PC-9 (cell line): ENCODE measurements around the gene LTA. TPM values are rescaled to one million over a fixed set of nuclear protein-coding genes. Genes with fewer than 3 reads are reported as not detected.
A peak's percentile ranks its signal among the peaks of the same experiment; 100 is the strongest.

ENCODE experiments used
- BruUV-seq: library from RNA; stranded (reverse); fragments of 400-500 nt; replicated peaks from 2 replicates; lab custom pipeline; 2021; lab: Mats Ljungman, UMichigan
- CTCF ChIA-PET: fragments of 300-600 bp; sonication (Branson Sonifier 250); formaldehyde crosslinking; loops from one replicate; lab custom pipeline; 2022; ENCODE audit warnings: antibody characterized with exemption; lab: Charles Lee
- POLR2A ChIA-PET: fragments of 300-600 bp; sonication (Branson Sonifier 250); formaldehyde crosslinking; loops from one replicate; lab custom pipeline; 2022; ENCODE audit warnings: antibody characterized with exemption; ENCODE audit not compliant: unreplicated experiment; lab: Charles Lee
- DNase-seq, 2 experiments: peaks; one replicate each; pipeline versions ENCODE4 v3.0.0 to v3.0.0-alpha.2; 2015 to 2022; ENCODE audit warnings: mixed read lengths in 1 of 2
- H2AFZ ChIP-seq: fragments of 200-600 bp; sonication (generic); 2 replicates; pipeline ENCODE4 v1.8.1; 2017; ENCODE audit warnings: antibody characterized with exemption
- H3F3A ChIP-seq: fragments of 200-600 bp; sonication (generic); 2 replicates; pipeline ENCODE4 v1.8.1; 2017; ENCODE audit warnings: antibody characterized with exemption, mild to moderate bottlenecking, low read depth; ENCODE audit not compliant: insufficient read depth
- H3K27ac ChIP-seq: fragments of 200-600 bp; sonication (generic); 2 replicates; pipeline ENCODE4 v1.6.1; 2016; ENCODE audit warnings: mixed run types
- H3K27me3 ChIP-seq: fragments of 200-600 bp; sonication (generic); 2 replicates; pipeline ENCODE4 v1.6.1; 2016; ENCODE audit warnings: low read depth, mixed run types; ENCODE audit not compliant: insufficient read depth
- H3K36me3 ChIP-seq: fragments of 200-600 bp; sonication (generic); 2 replicates; pipeline ENCODE4 v1.6.1; 2016; ENCODE audit warnings: low read depth, mixed run types
- H3K4me1 ChIP-seq: fragments of 200-600 bp; sonication (generic); replicated peaks from 2 replicates; pipeline ENCODE4 v1.6.1; 2016; ENCODE audit warnings: mixed run types; ENCODE audit not compliant: insufficient read depth
- H3K4me2 ChIP-seq: fragments of 200-600 bp; sonication (generic); 2 replicates; pipeline ENCODE4 v1.6.1; 2017; ENCODE audit warnings: mixed run types
- H3K4me3 ChIP-seq: fragments of 200-600 bp; sonication (generic); 2 replicates; pipeline ENCODE4 v1.6.1; 2016; ENCODE audit warnings: mixed run types
- H3K79me2 ChIP-seq: fragments of 200-600 bp; sonication (generic); 2 replicates; pipeline ENCODE4 v1.6.1; 2017; ENCODE audit warnings: low read depth, mixed run types
- H3K9me2 ChIP-seq: fragments of 200-600 bp; sonication (generic); 2 replicates; pipeline ENCODE4 v1.8.1; 2017; ENCODE audit warnings: mild to moderate bottlenecking; ENCODE audit not compliant: insufficient read depth
- H3K9me3 ChIP-seq: fragments of 200-600 bp; sonication (generic); 2 replicates; pipeline ENCODE4 v1.8.1; 2016; ENCODE audit warnings: low read depth; ENCODE audit not compliant: insufficient read depth
- H4K20me1 ChIP-seq: fragments of 200-600 bp; sonication (generic); 2 replicates; pipeline ENCODE4 v1.8.1; 2017; ENCODE audit not compliant: insufficient read depth
- CTCF ChIP-seq: fragments of 200-600 bp; sonication (generic); conservative IDR thresholded peaks from 2 replicates; pipeline ENCODE4 v1.6.1; 2017; ENCODE audit warnings: mixed run types, antibody characterized with exemption, mild to moderate bottlenecking, moderate library complexity
- EZH2 ChIP-seq: fragments of 200-600 bp; sonication (generic); IDR thresholded peaks from 2 replicates; pipeline ENCODE4 v1.8.0; 2017; ENCODE audit warnings: antibody characterized with exemption, low read depth
- intact Hi-C: fragments of 100-400 bp; cut with micrococcal nuclease; formaldehyde crosslinking; loops from one replicate; pipeline ENCODE4 v1.10.0; 2022; ENCODE audit not compliant: unreplicated experiment
- total RNA-seq: library from RNA; stranded (reverse); gene quantifications from 2 replicates; pipeline ENCODE4 v1.2.3, GENCODE V29; 2021

LTA gene
- total RNA-seq, 1 experiment from 2014 or later: not detected

- no peaks in the 10 kb centered on the region for H3K79me2 ChIP-seq
- no peaks in the 10 kb centered on the region for H3K9me2 ChIP-seq
- H3K27me3 ChIP-seq: no peaks in the 10 kb centered on the region
- CTCF ChIA-PET: no interaction called here
- no peaks in the 10 kb centered on the region for H3K9me3 ChIP-seq
- no peak for DNase-seq
- no peak overlapping the region for H3K4me3 ChIP-seq
- 0 out of 2 replicates have a peak overlapping the region, but pooled peaks have one; percentile 33 for H3K27ac ChIP-seq
- intact Hi-C loops: loop anchor here (1.0 kb wide), 1 partner anchor 21 kb away; no protein-coding TSS in a partner anchor
- H4K20me1 ChIP-seq: no peaks in the 10 kb centered on the region
- H3F3A ChIP-seq: peaks cover 9% of the 10 kb centered on the region; the same call in 1 of the 2 replicates
- H3K4me2 ChIP-seq: peak overlapping the region; percentile 42; the same call in 1 of the 2 replicates
- POLR2A ChIA-PET: interaction anchor here (0.5 to 0.6 kb wide), 3 partner anchors 60 to 1753 kb away, joined by 9 to 16 read pairs (median 14); partner anchors contain the start of gene PRRC2A
- TF ChIP-seq EZH2: no peak
- no peak for TF ChIP-seq CTCF
- no peak overlapping the region for H2AFZ ChIP-seq
- H3K36me3 ChIP-seq: no peaks in the 10 kb centered on the region
- H3K4me1 ChIP-seq: peaks cover 15% of the 10 kb centered on the region
- BruUV-seq: no TSS peak
These were observed 11.4 kb upstream of the LTA start for GRCh38 chr6:31560697-31561058.

- H3K27me3 ChIP-seq: no peaks in the 10 kb centered on the region
- TF ChIP-seq EZH2 (no peak), CTCF (no peak)
- no peaks in the 10 kb centered on the region for H3K4me1 ChIP-seq
- BruUV-seq: no TSS peak
- no peak overlapping the region for H2AFZ ChIP-seq
- H3K36me3 ChIP-seq: no peaks in the 10 kb centered on the region
- no peak for DNase-seq
- intact Hi-C loops: no loop called here
- ChIA-PET CTCF (no interaction called here), POLR2A (interaction anchor here (0.6 kb wide), 1 partner anchor 260 kb away, joined by 3 read pairs; no protein-coding TSS in a partner anchor)
- no peak overlapping the region for H3K27ac ChIP-seq
- no peaks in the 10 kb centered on the region for H4K20me1 ChIP-seq
- H3K9me3 ChIP-seq: no peaks in the 10 kb centered on the region
- no peak overlapping the region for H3K4me2 ChIP-seq
- no peaks in the 10 kb centered on the region for H3K9me2 ChIP-seq
- no peaks in the 10 kb centered on the region for H3F3A ChIP-seq
- H3K79me2 ChIP-seq: no peaks in the 10 kb centered on the region
- no peak overlapping the region for H3K4me3 ChIP-seq
These were observed 4.3 kb upstream of the LTA start for GRCh38 chr6:31567531-31568370.

GRCh38 chr6:31568537-31568961 lies 3.5 kb upstream of the LTA start:
- Histone ChIP-seq H3K4me1 (no peaks in the 10 kb centered on the region), H3K79me2 (no peaks in the 10 kb centered on the region), H3K4me3 (no peak overlapping the region), H3F3A (no peaks in the 10 kb centered on the region), H4K20me1 (no peaks in the 10 kb centered on the region), H3K9me2 (no peaks in the 10 kb centered on the region), H3K27me3 (no peaks in the 10 kb centered on the region), H3K36me3 (no peaks in the 10 kb centered on the region), H2AFZ (no peak overlapping the region), H3K4me2 (no peak overlapping the region), H3K9me3 (no peaks in the 10 kb centered on the region), H3K27ac (no peak overlapping the region)
- intact Hi-C loops: no loop called here
- no TSS peak for BruUV-seq
- CTCF ChIA-PET: no interaction called here
- DNase-seq: no peak
- no peak for TF ChIP-seq EZH2
- no peak for TF ChIP-seq CTCF
- POLR2A ChIA-PET: interaction anchor here (0.6 kb wide), 1 partner anchor 259 kb away, joined by 3 read pairs; no protein-coding TSS in a partner anchor
